ENCODE data around the gene SNRNP25.

The SNRNP25 gene

GRCh38 chr16:94918-95265 lies 41.3 kb downstream of the SNRNP25 start:
- no peak for DNase-seq
- H3K4me1 ChIP-seq = no peaks in the 10 kb centered on the region
- peaks cover 7% of the 10 kb centered on the region; the same call in 1 of the 2 replicates for H3K36me3 ChIP-seq
- no peaks in the 10 kb centered on the region for H3K9me3 ChIP-seq
- no peaks in the 10 kb centered on the region for H3K27me3 ChIP-seq
- TF ChIP-seq CTCF (IDR thresholded peaks at IDR 0.05; ENCODE audit: low read depth, low read length) = no peak
- H3K4me3 ChIP-seq (ENCODE audit: low read depth, low read length) = no peak overlapping the region

GRCh38 chr16:96935-97381 lies 43.3 kb downstream of the SNRNP25 start:
- DNase-seq = peak; percentile 92
- peak; percentile 99 for TF ChIP-seq CTCF (IDR thresholded peaks at IDR 0.05; ENCODE audit: low read depth, low read length)
- H3K4me3 ChIP-seq (ENCODE audit: low read depth, low read length) = no peak overlapping the region
- H3K4me1 ChIP-seq = no peaks in the 10 kb centered on the region
- no peaks in the 10 kb centered on the region for H3K9me3 ChIP-seq
- H3K27me3 ChIP-seq = no peaks in the 10 kb centered on the region
- peaks cover 7% of the 10 kb centered on the region; the same call in 1 of the 2 replicates for H3K36me3 ChIP-seq

- no peak for TF ChIP-seq CTCF (IDR thresholded peaks at IDR 0.05; ENCODE audit: low read depth, low read length)
- Histone ChIP-seq H3K4me1 (no peaks in the 10 kb centered on the region), H3K9me3 (no peaks in the 10 kb centered on the region), H3K36me3 (peaks cover 7% of the 10 kb centered on the region; the same call in 1 of the 2 replicates), H3K27me3 (no peaks in the 10 kb centered on the region), H3K4me3 (ENCODE audit: low read depth, low read length) (no peak overlapping the region)
- DNase-seq = no peak
These were observed 44.2 kb downstream of the SNRNP25 start for GRCh38 chr16:97822-98221.

GRCh38 chr16:100989-101388 lies 47.4 kb downstream of the SNRNP25 start:
- H3K27me3 ChIP-seq = no peaks in the 10 kb centered on the region
- peaks cover 7% of the 10 kb centered on the region; the same call in 1 of the 2 replicates for H3K36me3 ChIP-seq
- no peak for DNase-seq
- no peaks in the 10 kb centered on the region for H3K9me3 ChIP-seq
- no peaks in the 10 kb centered on the region for H3K4me1 ChIP-seq
- no peak for TF ChIP-seq CTCF (IDR thresholded peaks at IDR 0.05; ENCODE audit: low read depth, low read length)
- no peak overlapping the region for H3K4me3 ChIP-seq (ENCODE audit: low read depth, low read length)

- H3K36me3 ChIP-seq = peaks cover 7% of the 10 kb centered on the region; the same call in 1 of the 2 replicates
- TF ChIP-seq CTCF (IDR thresholded peaks at IDR 0.05; ENCODE audit: low read depth, low read length) = no peak
- H3K4me1 ChIP-seq = no peaks in the 10 kb centered on the region
These were observed 48.0 kb downstream of the SNRNP25 start for GRCh38 chr16:101586-101985.

GRCh38 chr16:102060-102855 lies 48.6 kb downstream of the SNRNP25 start:
- H3K36me3 ChIP-seq = peaks cover 7% of the 10 kb centered on the region; the same call in 1 of the 2 replicates
- no peak for TF ChIP-seq CTCF (IDR thresholded peaks at IDR 0.05; ENCODE audit: low read depth, low read length)
- no peaks in the 10 kb centered on the region for H3K27me3 ChIP-seq
- H3K9me3 ChIP-seq = no peaks in the 10 kb centered on the region
- no peaks in the 10 kb centered on the region for H3K4me1 ChIP-seq
- no peak overlapping the region for H3K4me3 ChIP-seq (ENCODE audit: low read depth, low read length)
- DNase-seq = no peak

More at GRCh38 chr16:101586-101985, 48.0 kb downstream of the SNRNP25 start:
- no peaks in the 10 kb centered on the region for H3K27me3 ChIP-seq
- no peaks in the 10 kb centered on the region for H3K9me3 ChIP-seq
- no peak for DNase-seq
- no peak overlapping the region for H3K4me3 ChIP-seq (ENCODE audit: low read depth, low read length)

All from BE2C (cell line).